Fibroblast of pulmonary artery (primary cell): ENCODE measurements around the gene MAST4.
A peak's percentile ranks its signal among the peaks of the same experiment; 100 is the strongest.

Experiments
- DNase-seq: peaks from one replicate; pipeline ENCODE4 v3.0.0-alpha.2; 2010; ENCODE audit warnings: low read depth
- H3K4me3 ChIP-seq: replicated peaks from 2 replicates; pipeline ENCODE4 v1.5.1; 2011; ENCODE audit warnings: low read depth, mild to moderate bottlenecking, control low read depth, low read length, moderate library complexity
- TF ChIP-seq, protein P1 (sequence below): IDR thresholded peaks from 2 replicates; pipeline ENCODE4 v1.5.1; 2011; ENCODE audit warnings: mild to moderate bottlenecking, control low read depth, low read length, inconsistent platforms; ENCODE audit errors: missing control alignments

Gene MAST4

DNA sequence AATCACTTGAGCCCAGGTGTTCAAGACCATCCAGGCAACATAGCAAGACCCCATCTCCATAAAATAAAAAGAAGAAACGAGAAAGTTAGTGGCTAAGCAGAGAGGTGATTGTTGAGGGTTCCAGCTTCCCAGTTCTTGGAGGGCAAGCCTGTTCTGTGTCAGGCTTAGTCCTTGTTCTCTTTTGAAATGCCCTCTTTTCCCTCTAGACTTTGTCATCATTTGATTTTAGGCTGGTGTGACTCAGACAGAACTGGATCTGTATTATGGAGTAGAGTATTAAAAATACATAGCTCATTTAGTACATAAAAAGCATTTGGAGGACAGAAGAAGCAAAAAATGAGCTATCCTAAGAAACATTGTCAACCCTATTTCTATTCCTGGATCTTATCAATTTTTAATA, 441.0 kb downstream of the MAST4 start:
- H3K4me3 ChIP-seq, result no peak overlapping the region

DNA sequence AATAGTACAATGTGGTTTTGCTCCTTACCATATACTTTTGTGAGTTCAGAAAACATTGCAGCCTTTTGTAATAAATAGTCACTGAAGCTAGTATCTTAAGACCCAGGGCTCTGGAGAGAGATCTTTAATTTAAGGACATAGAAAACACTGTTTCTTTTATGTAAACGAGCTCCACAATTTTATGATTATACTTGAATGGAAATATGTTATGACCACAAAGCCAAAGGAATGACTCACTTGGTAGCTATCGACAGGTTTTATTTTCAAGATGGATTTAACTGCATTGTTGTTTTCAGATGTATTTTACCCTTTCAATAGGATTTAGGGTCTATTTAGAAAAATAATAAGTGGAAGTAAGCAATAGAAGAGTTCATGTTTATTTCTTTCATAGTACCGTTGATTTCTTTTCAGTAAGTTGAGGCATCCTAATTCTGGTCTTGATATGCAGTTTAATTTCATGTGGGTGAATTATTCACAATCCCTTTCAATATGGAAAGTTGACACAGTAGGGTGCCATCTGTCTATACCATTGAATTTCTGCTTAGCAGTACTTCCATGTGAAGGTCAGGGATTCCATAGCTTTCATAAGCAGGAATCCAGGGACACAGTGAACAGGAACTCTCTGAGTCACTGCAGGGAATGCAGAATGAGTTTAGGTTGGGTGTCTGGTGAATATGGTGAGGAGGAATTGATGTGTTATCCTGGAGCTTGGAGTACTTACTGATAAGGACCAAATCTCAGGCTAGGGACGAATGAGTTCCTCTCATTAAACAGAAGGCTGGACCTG, 442.8 kb downstream of the MAST4 start:
- H3K4me3 ChIP-seq, result no peak overlapping the region
- TF ChIP-seq, protein P1, sequence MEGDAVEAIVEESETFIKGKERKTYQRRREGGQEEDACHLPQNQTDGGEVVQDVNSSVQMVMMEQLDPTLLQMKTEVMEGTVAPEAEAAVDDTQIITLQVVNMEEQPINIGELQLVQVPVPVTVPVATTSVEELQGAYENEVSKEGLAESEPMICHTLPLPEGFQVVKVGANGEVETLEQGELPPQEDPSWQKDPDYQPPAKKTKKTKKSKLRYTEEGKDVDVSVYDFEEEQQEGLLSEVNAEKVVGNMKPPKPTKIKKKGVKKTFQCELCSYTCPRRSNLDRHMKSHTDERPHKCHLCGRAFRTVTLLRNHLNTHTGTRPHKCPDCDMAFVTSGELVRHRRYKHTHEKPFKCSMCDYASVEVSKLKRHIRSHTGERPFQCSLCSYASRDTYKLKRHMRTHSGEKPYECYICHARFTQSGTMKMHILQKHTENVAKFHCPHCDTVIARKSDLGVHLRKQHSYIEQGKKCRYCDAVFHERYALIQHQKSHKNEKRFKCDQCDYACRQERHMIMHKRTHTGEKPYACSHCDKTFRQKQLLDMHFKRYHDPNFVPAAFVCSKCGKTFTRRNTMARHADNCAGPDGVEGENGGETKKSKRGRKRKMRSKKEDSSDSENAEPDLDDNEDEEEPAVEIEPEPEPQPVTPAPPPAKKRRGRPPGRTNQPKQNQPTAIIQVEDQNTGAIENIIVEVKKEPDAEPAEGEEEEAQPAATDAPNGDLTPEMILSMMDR, result no peak
- DNase-seq, result peak; percentile 69

More for the DNA sequence above, 441.0 kb downstream of the MAST4 start:
- no peak for DNase-seq
- TF ChIP-seq, protein P1, result no peak

DNA sequence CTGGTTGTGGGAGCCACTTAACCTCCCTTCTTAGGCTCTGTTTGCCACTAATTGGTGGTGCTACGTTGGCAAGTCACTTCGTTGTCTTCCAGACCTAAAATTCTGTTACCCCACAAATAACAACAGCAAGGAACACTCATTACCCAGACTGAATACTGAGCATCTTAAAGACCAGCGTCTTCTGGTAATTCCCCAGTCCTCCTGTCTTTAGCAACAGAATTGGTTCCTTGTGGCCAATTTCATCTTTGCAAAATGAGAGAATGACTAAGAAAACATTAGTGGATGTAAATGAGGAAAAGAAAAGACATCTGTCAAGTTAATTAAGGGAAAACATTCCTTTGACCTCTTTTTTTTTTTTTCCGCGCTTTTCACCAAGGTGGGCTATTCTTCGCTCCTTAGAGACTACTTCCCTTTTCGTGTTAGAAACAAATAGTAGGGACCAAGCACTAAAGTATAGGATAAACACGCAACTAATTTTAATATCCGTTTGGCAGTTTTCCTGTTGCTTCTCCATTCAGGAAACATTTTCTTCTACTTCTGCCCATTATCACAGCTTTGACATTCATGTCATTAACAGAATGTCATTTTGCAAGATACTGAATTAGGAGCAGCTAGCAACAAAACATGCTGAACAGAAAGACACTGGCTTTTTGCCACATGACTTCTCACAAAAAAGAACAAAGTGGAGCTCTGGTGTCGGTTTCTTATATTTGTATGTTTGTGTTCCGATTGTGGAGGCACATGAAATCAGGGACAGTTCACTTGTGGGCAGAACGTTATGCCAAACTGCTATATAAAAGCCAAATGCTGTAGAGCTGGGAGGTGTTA, 446.2 kb downstream of the MAST4 start:
- TF ChIP-seq, protein P1, result no peak
- no peak for DNase-seq
- H3K4me3 ChIP-seq, result no peak overlapping the region

DNA sequence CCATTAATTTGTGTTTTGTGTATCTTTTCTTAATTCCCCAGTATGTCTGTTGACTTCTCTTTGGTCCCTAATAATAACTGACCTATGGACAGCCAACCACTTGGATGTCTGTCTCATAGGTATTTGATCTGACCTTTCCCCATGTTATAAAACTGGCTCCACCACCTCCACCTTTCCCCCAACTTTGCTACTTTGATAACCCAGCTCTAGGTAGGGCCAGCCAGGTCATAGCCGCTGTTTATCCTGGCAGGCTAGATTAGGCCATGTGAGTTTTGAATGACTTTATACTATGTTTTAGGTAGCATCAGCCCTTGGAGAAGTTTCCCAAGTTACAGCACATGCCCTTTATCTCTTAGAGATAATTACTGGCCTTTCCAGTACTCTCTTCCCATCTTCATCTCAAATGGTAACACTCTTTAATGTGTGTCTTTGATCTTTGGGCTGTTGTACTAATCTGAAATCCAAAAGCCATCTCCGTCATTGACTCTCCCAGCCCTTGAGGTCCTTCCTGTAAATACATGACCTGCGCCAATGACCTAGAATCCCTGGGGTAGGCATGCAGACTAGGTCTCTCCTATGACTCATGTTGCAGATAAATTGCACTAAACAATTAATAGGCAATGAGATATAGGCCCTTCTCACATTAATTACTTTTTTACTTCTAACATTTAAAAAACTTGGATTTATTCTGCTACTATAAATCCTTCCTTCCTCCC, 447.8 kb downstream of the MAST4 start:
- no peak overlapping the region for H3K4me3 ChIP-seq
- TF ChIP-seq, protein P1, result no peak
- DNase-seq, result no peak

DNA sequence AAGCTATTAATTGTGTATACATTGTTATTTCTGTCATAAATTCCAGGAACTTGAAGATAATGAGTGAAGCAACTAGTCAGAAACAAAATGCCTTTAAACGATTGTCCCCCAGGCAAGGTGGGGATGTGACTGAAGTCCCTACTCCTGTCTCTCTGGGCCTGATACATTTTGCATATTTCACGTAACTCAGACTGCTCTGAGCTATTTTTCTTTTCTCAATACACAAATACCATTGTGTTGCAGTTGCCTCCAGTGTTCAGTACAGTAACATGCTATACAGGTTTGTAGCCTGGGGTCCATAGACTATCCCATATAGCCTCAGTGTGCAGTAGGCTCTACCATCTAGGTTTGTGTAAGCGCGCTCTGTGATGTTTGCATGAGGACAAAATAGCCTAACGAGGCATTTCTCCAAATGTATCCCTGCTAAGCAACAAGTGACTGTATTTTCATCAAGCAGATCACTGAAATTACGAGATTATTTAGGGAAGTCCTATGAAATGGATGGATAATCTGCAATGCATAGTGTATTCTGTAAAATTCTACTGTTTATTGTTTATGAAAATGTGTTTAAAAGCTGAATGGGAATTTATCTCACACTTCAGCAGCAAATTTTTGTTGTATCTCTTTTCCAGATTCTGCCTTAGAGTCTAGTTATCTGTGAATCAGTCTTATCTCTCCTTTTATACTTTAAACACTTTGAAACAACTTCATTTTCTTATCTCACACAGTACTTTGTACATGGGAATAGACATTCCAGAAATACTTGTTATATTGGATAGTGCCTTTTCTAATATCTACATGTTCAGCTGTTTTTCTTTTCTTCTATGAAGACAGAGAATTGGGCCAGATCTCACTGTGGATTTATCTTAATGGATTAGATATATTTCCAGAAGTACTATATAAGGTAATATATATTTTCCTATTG, 449.9 kb downstream of the MAST4 start:
- H3K4me3 ChIP-seq, result no peak overlapping the region
- no peak for DNase-seq
- TF ChIP-seq, protein P1, result no peak

DNA sequence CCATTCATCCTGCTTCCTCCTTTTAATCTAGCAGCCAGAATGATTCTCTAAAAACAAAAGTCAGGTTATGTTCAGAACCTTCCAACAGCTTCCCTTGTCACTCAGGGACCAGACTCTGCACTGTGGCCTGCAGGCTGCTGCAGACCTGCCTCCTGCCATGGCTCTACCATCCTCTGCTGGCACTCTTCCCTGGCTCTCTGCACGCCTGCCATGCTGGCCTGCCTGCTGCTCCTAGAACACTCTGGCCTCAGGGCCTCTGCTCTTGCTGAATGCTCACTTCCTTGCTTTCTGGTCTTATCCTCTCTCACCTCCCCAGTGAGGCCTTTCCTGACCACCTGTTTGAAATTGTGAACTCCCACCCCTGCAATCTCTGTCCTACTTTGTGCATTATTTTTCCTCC, 451.0 kb downstream of the MAST4 start:
- TF ChIP-seq, protein P1, result no peak
- no peak overlapping the region for H3K4me3 ChIP-seq
- no peak for DNase-seq
